ENCODE data around the gene ZNG1C.
"Not testable (repeated sequence)": the region's sequence is repeated elsewhere in the genome, so short reads cannot be mapped to it uniquely, and the experiment has no call there.

ZNG1C gene

DNA sequence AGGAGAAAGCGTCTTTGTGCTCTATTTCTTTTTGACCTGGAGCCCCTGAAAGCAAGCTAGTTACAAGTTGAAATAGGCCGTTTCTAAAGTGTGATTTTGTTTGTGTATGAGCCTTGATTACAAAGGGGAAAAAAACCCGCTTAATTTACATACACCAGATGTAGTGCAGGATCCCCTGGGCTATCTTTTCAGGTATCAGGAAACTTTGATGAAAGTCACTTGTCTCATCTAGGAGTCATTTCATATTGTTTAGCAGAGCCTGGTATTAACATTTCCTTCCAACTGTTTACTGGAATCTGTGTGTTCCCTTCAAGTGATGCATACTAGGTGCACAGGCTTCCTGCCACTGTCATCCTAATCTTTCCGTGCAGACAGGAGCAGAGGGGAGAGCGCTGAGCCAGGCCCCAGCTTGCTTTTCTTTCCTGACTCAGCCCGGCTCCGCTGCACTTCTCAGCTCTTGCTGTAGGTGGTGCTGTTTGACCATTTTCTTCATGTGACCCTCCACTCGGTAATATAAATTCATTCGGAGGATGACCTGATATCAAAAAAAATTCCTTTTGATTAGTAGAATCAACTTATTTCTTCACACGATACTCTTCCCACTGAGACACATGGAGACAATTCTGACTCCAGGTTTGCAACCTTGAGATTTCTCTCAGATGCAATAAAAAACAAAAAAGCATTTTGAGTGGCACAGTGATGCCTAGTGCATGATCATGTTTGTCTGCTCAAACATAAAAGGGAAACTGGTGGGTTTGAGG lies 100.7 kb downstream of the ZNG1C start:
- not testable (repeated sequence) for DNase-seq (ENCODE audit: low spot score)

DNA sequence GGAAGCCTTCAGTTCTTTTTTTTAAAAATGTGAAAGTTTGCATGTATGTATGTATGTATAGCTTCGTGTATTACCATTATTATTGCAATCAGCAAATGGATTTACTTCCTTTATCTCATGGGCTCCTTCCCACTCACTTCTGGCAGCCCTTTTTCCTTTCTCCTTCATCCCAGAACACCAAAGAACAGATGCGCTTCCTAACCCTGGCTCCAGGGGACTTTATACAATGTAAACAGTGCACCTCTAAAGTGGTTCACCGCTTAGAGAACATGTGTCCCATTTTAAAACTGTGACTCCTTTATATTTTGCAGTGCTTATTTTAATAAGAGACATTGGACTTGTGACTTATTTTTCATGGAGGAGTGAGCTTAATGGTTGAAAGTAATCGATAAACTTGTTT lies 101.5 kb downstream of the ZNG1C start:
- DNase-seq (ENCODE audit: low spot score) = not testable (repeated sequence)

DNA sequence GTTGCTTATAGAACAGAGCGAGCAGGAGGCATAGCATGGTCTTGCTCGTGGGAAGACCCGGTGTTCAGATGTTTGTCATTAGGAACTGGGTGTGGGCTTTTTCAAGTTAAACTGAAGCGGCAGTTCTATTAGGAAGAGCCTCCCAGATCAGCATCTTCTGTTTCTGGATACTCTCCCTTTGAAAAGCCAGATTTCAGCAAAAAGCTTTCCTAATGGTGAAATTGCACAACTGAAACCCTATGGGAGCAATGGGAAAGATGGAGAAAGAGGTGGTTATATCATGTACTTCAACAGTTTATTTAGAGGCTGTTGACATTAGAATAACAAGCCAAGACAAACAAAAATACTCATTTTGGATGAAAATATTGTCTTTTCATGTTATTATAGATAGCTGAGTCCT lies 102.2 kb downstream of the ZNG1C start:
- DNase-seq (ENCODE audit: low spot score) = not testable (repeated sequence)

Measured in GM03348 (cell line).